Measurements from ENCODE around the gene ANTXRL.
"Not testable (repeated sequence)": the region's sequence is repeated elsewhere in the genome, so short reads cannot be mapped to it uniquely, and the experiment has no call there.

GRCh38 chr10:46304671-46305070 lies 17.9 kb downstream of the ANTXRL start:
- not testable (repeated sequence) for TF ChIP-seq CTCF (conservative IDR thresholded peaks at IDR 0.05; ENCODE audit: low read depth, low read length); EZH2phosphoT487 (IDR thresholded peaks at IDR 0.05; ENCODE audit: borderline replicate concordance, low read length)

All from PC-3 (cell line).